ENCODE results near the gene DOP1B. TPM values are rescaled to one million over a fixed set of nuclear protein-coding genes. Genes with fewer than 3 reads are reported as not detected.

The DOP1B gene
- total and polyA plus RNA-seq, 10 of the 15 experiments (the other 5 are each of a cell fraction or from before 2014, with no cell fraction given), result 1.2 to 12.2 (median 4.3) TPM

- H3K4me2 ChIP-seq (ENCODE audit: control insufficient read depth, insufficient read depth), result peak overlapping the region; percentile 49
- H3K27ac ChIP-seq (ENCODE audit: control insufficient read depth, insufficient read depth), result no peak overlapping the region
- peak; percentile 56 for ATAC-seq
- TF ChIP-seq, protein P1, sequence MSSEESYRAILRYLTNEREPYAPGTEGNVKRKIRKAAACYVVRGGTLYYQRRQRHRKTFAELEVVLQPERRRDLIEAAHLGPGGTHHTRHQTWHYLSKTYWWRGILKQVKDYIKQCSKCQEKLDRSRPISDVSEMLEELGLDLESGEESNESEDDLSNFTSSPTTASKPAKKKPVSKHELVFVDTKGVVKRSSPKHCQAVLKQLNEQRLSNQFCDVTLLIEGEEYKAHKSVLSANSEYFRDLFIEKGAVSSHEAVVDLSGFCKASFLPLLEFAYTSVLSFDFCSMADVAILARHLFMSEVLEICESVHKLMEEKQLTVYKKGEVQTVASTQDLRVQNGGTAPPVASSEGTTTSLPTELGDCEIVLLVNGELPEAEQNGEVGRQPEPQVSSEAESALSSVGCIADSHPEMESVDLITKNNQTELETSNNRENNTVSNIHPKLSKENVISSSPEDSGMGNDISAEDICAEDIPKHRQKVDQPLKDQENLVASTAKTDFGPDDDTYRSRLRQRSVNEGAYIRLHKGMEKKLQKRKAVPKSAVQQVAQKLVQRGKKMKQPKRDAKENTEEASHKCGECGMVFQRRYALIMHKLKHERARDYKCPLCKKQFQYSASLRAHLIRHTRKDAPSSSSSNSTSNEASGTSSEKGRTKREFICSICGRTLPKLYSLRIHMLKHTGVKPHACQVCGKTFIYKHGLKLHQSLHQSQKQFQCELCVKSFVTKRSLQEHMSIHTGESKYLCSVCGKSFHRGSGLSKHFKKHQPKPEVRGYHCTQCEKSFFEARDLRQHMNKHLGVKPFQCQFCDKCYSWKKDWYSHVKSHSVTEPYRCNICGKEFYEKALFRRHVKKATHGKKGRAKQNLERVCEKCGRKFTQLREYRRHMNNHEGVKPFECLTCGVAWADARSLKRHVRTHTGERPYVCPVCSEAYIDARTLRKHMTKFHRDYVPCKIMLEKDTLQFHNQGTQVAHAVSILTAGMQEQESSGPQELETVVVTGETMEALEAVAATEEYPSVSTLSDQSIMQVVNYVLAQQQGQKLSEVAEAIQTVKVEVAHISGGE (CRISPR knock-in tag; IDR thresholded peaks at IDR 0.05), result no peak
- no peak for TF ChIP-seq CEBPZ (IDR thresholded peaks at IDR 0.05; ENCODE audit: low read depth, low read length)
- TF ChIP-seq ZNF384 (IDR thresholded peaks at IDR 0.05; ENCODE audit: borderline replicate concordance, low read depth, low read length), result peak; percentile 42; the same call in 1 of the 2 replicates
- TF ChIP-seq YY1 (IDR thresholded peaks at IDR 0.05; ENCODE audit: low read depth, low read length), result peak; percentile 55; the same call in 1 of the 2 replicates
- TF ChIP-seq GABPA (IDR thresholded peaks at IDR 0.05; ENCODE audit: low read depth), result 0 out of 2 replicates have a peak, but pooled peaks have one; percentile 16
- no peak for TF ChIP-seq ZSCAN29 (IDR thresholded peaks at IDR 0.05)
- TF ChIP-seq, protein P2, sequence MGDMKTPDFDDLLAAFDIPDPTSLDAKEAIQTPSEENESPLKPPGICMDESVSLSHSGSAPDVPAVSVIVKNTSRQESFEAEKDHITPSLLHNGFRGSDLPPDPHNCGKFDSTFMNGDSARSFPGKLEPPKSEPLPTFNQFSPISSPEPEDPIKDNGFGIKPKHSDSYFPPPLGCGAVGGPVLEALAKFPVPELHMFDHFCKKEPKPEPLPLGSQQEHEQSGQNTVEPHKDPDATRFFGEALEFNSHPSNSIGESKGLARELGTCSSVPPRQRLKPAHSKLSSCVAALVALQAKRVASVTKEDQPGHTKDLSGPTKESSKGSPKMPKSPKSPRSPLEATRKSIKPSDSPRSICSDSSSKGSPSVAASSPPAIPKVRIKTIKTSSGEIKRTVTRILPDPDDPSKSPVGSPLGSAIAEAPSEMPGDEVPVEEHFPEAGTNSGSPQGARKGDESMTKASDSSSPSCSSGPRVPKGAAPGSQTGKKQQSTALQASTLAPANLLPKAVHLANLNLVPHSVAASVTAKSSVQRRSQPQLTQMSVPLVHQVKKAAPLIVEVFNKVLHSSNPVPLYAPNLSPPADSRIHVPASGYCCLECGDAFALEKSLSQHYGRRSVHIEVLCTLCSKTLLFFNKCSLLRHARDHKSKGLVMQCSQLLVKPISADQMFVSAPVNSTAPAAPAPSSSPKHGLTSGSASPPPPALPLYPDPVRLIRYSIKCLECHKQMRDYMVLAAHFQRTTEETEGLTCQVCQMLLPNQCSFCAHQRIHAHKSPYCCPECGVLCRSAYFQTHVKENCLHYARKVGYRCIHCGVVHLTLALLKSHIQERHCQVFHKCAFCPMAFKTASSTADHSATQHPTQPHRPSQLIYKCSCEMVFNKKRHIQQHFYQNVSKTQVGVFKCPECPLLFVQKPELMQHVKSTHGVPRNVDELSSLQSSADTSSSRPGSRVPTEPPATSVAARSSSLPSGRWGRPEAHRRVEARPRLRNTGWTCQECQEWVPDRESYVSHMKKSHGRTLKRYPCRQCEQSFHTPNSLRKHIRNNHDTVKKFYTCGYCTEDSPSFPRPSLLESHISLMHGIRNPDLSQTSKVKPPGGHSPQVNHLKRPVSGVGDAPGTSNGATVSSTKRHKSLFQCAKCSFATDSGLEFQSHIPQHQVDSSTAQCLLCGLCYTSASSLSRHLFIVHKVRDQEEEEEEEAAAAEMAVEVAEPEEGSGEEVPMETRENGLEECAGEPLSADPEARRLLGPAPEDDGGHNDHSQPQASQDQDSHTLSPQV (IDR thresholded peaks at IDR 0.05), result no peak
- TF ChIP-seq POLR2A (IDR thresholded peaks at IDR 0.05; ENCODE audit: low read depth, low read length), result 0 out of 2 replicates have a peak, but pooled peaks have one; percentile 23
- no peak for TF ChIP-seq BHLHE40 (IDR thresholded peaks at IDR 0.05; ENCODE audit: borderline replicate concordance in 1 of 2, low read depth in 2 of 2, low read length in 1 of 2)
- no peak for TF ChIP-seq ATF7 (IDR thresholded peaks at IDR 0.05; ENCODE audit: low read depth)
- TF ChIP-seq JUND (IDR thresholded peaks at IDR 0.05; ENCODE audit: low read depth, low read length), result no peak
Observed at GRCh38 chr21:36113647-36114428, 42.8 kb upstream of the DOP1B start.

More at GRCh38 chr21:36113647-36114428, 42.8 kb upstream of the DOP1B start:
- H3K27me3 ChIP-seq (replicated peaks in 1 of 2; ENCODE audit: control insufficient read depth in 2 of 2, insufficient read depth in 2 of 2, low read length in 1 of 2), result no peaks in the 10 kb centered on the region
- H3K36me3 ChIP-seq (ENCODE audit: control insufficient read depth in 2 of 2, insufficient read depth in 2 of 2, low read length in 1 of 2), result no peaks in the 10 kb centered on the region
- no peak overlapping the region for H3K9ac ChIP-seq (ENCODE audit: control insufficient read depth, insufficient read depth, low read length)
- ChIA-PET POLR2A (interaction anchor here (0.6 kb wide), 2 partner anchors 29 to 86 kb away, joined by 3 to 5 read pairs; no protein-coding TSS in a partner anchor), SMC1A (ENCODE audit: uncharacterized antibody, unreplicated experiment) (interaction anchor here (0.6 to 1.7 kb wide), 13 partner anchors 10 to 1206 kb away, joined by 3 to 5 read pairs (median 3); no protein-coding TSS in a partner anchor), RAD21 (ENCODE audit: unreplicated experiment) (interaction anchor here (0.6 to 3.3 kb wide), 6 partner anchors 15 to 1093 kb away, joined by 3 to 10 read pairs (median 4); partner anchors contain the start of gene SETD4), CTCF (interaction anchor here (0.6 to 2.2 kb wide), 16 partner anchors 10 to 1368 kb away, joined by 3 to 12 read pairs (median 4); no protein-coding TSS in a partner anchor)
- no peaks in the 10 kb centered on the region for H3K9me3 ChIP-seq (replicated peaks; ENCODE audit: control insufficient read depth, insufficient read depth, low read length)
- in situ Hi-C loops (cut with MboI) (no loop called here), intact Hi-C loops (cut with micrococcal nuclease; ENCODE audit: unreplicated experiment) (loop anchor here (2.0 to 10.0 kb wide), 3 partner anchors 85 to 272 kb away; no protein-coding TSS in a partner anchor)
- H4K20me1 ChIP-seq (ENCODE audit: control insufficient read depth, insufficient read depth), result no peaks in the 10 kb centered on the region
- no peaks in the 10 kb centered on the region for H3K79me2 ChIP-seq (ENCODE audit: control insufficient read depth, insufficient read depth, low read length)
- peak overlapping the region; percentile 40 for H2AFZ ChIP-seq (ENCODE audit: control insufficient read depth, low read depth, low read length)
- DNase-seq (ENCODE audit: low read depth, low spot score), result no peak
- FAIRE-seq, result peak; percentile 61
- peak overlapping the region; percentile 30; the same call in 1 of the 2 replicates for H3K4me3 ChIP-seq
- 15% methylated on average over 17 of the region's 17 CpGs for WGBS (ENCODE audit: insufficient coverage, insufficient replicate concordance, low lambda C conversion rate, missing lambda C conversion rate)
- BruUV-seq (replicated peaks), result no TSS peak
- peaks cover 7% of the 10 kb centered on the region for H3K4me1 ChIP-seq (ENCODE audit: control insufficient read depth, insufficient read depth, low read length)
